Hepatocyte (in vitro differentiated cells): ENCODE data around the gene DMD.

Experiments
- EZH2 ChIP-seq: fragments of 200-600 bp; sonication (generic); IDR thresholded peaks from 2 replicates; pipeline ENCODE4 v1.6.1; 2016; ENCODE audit warnings: antibody characterized with exemption, mild to moderate bottlenecking, borderline replicate concordance
- EZH2phosphoT487 ChIP-seq: fragments of 200-600 bp; sonication (generic); IDR thresholded peaks from one replicate; pipeline ENCODE4 v1.6.1; 2018; ENCODE audit warnings: antibody characterized with exemption, mild to moderate bottlenecking, low read depth, moderate library complexity; ENCODE audit not compliant: unreplicated experiment, severe bottlenecking
- TF ChIP-seq, protein P1 (sequence below): fragments of 200-600 bp; sonication (generic); IDR thresholded peaks from 2 replicates; pipeline ENCODE4 v1.5.1; 2016; ENCODE audit warnings: antibody characterized with exemption, mild to moderate bottlenecking; ENCODE audit not compliant: poor library complexity

- TF ChIP-seq, protein P1, sequence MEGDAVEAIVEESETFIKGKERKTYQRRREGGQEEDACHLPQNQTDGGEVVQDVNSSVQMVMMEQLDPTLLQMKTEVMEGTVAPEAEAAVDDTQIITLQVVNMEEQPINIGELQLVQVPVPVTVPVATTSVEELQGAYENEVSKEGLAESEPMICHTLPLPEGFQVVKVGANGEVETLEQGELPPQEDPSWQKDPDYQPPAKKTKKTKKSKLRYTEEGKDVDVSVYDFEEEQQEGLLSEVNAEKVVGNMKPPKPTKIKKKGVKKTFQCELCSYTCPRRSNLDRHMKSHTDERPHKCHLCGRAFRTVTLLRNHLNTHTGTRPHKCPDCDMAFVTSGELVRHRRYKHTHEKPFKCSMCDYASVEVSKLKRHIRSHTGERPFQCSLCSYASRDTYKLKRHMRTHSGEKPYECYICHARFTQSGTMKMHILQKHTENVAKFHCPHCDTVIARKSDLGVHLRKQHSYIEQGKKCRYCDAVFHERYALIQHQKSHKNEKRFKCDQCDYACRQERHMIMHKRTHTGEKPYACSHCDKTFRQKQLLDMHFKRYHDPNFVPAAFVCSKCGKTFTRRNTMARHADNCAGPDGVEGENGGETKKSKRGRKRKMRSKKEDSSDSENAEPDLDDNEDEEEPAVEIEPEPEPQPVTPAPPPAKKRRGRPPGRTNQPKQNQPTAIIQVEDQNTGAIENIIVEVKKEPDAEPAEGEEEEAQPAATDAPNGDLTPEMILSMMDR: no peak
- TF ChIP-seq EZH2 (no peak), EZH2phosphoT487 (no peak)
Observed at GRCh38 chrX:33171041-33171440, 40.3 kb downstream of the DMD start.
